ENCODE results near the gene CDT1.
"Not testable (repeated sequence)": the region's sequence is repeated elsewhere in the genome, so short reads cannot be mapped to it uniquely, and the experiment has no call there.

Gene CDT1

GRCh38 chr16:88820385-88821025 lies 16.9 kb downstream of the CDT1 start:
- DNase-seq = no peak

GRCh38 chr16:88821168-88821850 lies 17.7 kb downstream of the CDT1 start:
- no peak for DNase-seq

- DNase-seq = no peak
These were observed 18.9 kb downstream of the CDT1 start for GRCh38 chr16:88822281-88823040.

- DNase-seq = not testable (repeated sequence)
These were observed 20.1 kb downstream of the CDT1 start for GRCh38 chr16:88823646-88824045.

GRCh38 chr16:88824256-88825077 lies 20.9 kb downstream of the CDT1 start:
- DNase-seq = no peak

- no peak for DNase-seq
These were observed 21.6 kb downstream of the CDT1 start for GRCh38 chr16:88825146-88825545.

GRCh38 chr16:88826070-88826840 lies 22.7 kb downstream of the CDT1 start:
- DNase-seq = no peak

- no peak for DNase-seq
These were observed 24.1 kb downstream of the CDT1 start for GRCh38 chr16:88827727-88828126.

GRCh38 chr16:88828711-88829110 lies 25.1 kb downstream of the CDT1 start:
- no peak for DNase-seq

- DNase-seq = no peak
These were observed 26.7 kb downstream of the CDT1 start for GRCh38 chr16:88830258-88830657.

- DNase-seq = no peak
These were observed 27.2 kb downstream of the CDT1 start for GRCh38 chr16:88830783-88831182.

GRCh38 chr16:88831838-88832237 lies 28.2 kb downstream of the CDT1 start:
- no peak for DNase-seq

GRCh38 chr16:88833086-88833485 lies 29.5 kb downstream of the CDT1 start:
- DNase-seq = no peak

GRCh38 chr16:88834670-88835069 lies 31.1 kb downstream of the CDT1 start:
- no peak for DNase-seq

- DNase-seq = no peak
These were observed 31.8 kb downstream of the CDT1 start for GRCh38 chr16:88835383-88835782.

GRCh38 chr16:88835818-88836217 lies 32.2 kb downstream of the CDT1 start:
- no peak for DNase-seq

GRCh38 chr16:88836791-88837190 lies 33.2 kb downstream of the CDT1 start:
- no peak for DNase-seq

- DNase-seq = no peak
These were observed 34.2 kb downstream of the CDT1 start for GRCh38 chr16:88837806-88838205.

GRCh38 chr16:88838566-88838965 lies 35.0 kb downstream of the CDT1 start:
- DNase-seq = no peak

GRCh38 chr16:88839026-88839529 lies 35.5 kb downstream of the CDT1 start:
- no peak for DNase-seq

- DNase-seq = no peak
These were observed 36.4 kb downstream of the CDT1 start for GRCh38 chr16:88839745-88840599.
